Erythroblast (primary cell): ENCODE data around the gene RBM43.

Source experiments
- GATA1 ChIP-seq: IDR thresholded peaks from 2 replicates; pipeline ENCODE4 v1.6.1; 2011; ENCODE audit warnings: low read depth, mild to moderate bottlenecking, control low read depth, low read length, moderate library complexity
- POLR2A ChIP-seq: IDR thresholded peaks from 2 replicates; pipeline ENCODE4 v1.6.1; 2011; ENCODE audit warnings: mild to moderate bottlenecking, low read length

DNA sequence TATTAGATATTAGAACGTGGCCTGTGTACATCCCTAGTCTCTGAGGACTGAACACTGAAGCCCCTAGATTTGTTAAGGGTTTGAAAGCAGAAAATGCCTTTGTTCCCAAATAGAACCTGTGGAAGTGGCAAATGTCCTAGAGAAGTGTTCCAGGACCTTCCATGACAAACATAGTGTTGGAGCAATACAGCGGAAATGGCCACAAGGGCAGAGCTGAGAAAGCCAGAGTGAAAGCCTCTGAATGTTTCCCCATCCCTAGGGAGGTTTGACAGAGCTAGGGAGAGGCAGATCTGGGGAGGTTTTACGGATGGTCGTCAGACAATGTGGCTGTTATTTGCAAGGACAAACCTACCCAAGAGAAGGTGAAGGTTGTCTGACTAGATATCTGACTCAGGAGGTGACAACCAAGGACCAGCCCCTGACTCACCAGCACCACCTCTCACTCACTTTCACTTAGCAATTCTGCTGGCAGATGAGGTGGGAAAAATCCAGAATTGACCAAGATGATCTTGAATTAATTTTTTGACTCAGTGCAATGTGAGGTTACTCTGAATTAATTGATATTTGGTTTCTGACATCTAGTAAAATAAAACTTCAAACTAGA lies 24.1 kb downstream of the RBM43 start:
- TF ChIP-seq POLR2A (no peak), GATA1 (no peak)
